GM23338 (cell line): ENCODE results near the gene XPOT. TPM values are rescaled to one million over a fixed set of nuclear protein-coding genes. Genes with fewer than 3 reads are reported as not detected.

Experiments
- ATAC-seq: fragments of 200-7000 bp; cut with Tn5 transposase; 3 replicates; pipeline ENCODE4 v1.9.1; 2020
- DNase-seq: peaks from one replicate; pipeline ENCODE4 v3.0.0-alpha.2; 2015; ENCODE audit warnings: low spot score
- H2AFZ ChIP-seq: fragments of 200-600 bp; sonication (generic); 2 replicates; pipeline ENCODE4 v1.8.0; 2016; ENCODE audit warnings: antibody characterized with exemption, mild to moderate bottlenecking, moderate library complexity
- H3F3A ChIP-seq: fragments of 200-600 bp; sonication (generic); replicated peaks from 2 replicates; pipeline ENCODE4 v1.8.0; 2017; ENCODE audit warnings: antibody characterized with exemption, mixed run types, low read depth
- H3K27ac ChIP-seq: fragments of 200-600 bp; sonication (generic); 2 replicates; pipeline ENCODE4 v1.6.1; 2016; ENCODE audit warnings: low read depth
- H3K27me3 ChIP-seq: fragments of 200-600 bp; sonication (generic); 2 replicates; pipeline ENCODE4 v1.8.0; 2016; ENCODE audit warnings: mild to moderate bottlenecking, mixed run types, moderate library complexity; ENCODE audit not compliant: insufficient read depth
- H3K36me3 ChIP-seq: fragments of 200-600 bp; sonication (generic); 2 replicates; pipeline ENCODE4 v1.8.0; 2016; ENCODE audit warnings: mild to moderate bottlenecking; ENCODE audit not compliant: insufficient read depth
- H3K4me1 ChIP-seq: fragments of 200-600 bp; sonication (generic); 2 replicates; pipeline ENCODE4 v1.8.0; 2016; ENCODE audit warnings: mild to moderate bottlenecking, moderate library complexity; ENCODE audit not compliant: insufficient read depth
- H3K4me2 ChIP-seq: fragments of 200-600 bp; sonication (generic); 2 replicates; pipeline ENCODE4 v1.7.1; 2017; ENCODE audit warnings: mixed run types
- H3K4me3 ChIP-seq: fragments of 200-600 bp; sonication (generic); 2 replicates; pipeline ENCODE4 v1.6.1; 2016; ENCODE audit warnings: mixed run types
- H3K79me2 ChIP-seq: fragments of 200-600 bp; sonication (generic); replicated peaks from 2 replicates; pipeline ENCODE4 v1.8.0; 2017; ENCODE audit warnings: mild to moderate bottlenecking; ENCODE audit not compliant: insufficient read depth
- H3K9me2 ChIP-seq: fragments of 200-600 bp; sonication (generic); 2 replicates; pipeline ENCODE4 v1.8.0; 2017; ENCODE audit not compliant: insufficient read depth
- H4K20me1 ChIP-seq: fragments of 200-600 bp; sonication (generic); replicated peaks from 2 replicates; pipeline ENCODE4 v1.8.0; 2017; ENCODE audit warnings: mild to moderate bottlenecking; ENCODE audit not compliant: insufficient read depth
- H3K27ac Mint-ChIP-seq: 2 replicates; pipeline ENCODE4 v1.8.0; 2020; ENCODE audit warnings: inconsistent platforms, mild to moderate bottlenecking, moderate library complexity, mixed read lengths
- H3K27me3 Mint-ChIP-seq: 3 replicates; pipeline ENCODE4 v1.8.0; 2022; ENCODE audit warnings: low read depth, mild to moderate bottlenecking, moderate library complexity, mixed read lengths, inconsistent platforms; ENCODE audit not compliant: insufficient read depth, poor library complexity
- H3K36me3 Mint-ChIP-seq: 3 replicates; pipeline ENCODE4 v1.8.0; 2021; ENCODE audit warnings: low read depth, mild to moderate bottlenecking, inconsistent platforms, moderate library complexity, mixed read lengths
- H3K4me1 Mint-ChIP-seq: 3 replicates; pipeline ENCODE4 v1.8.0; 2020; ENCODE audit warnings: mild to moderate bottlenecking, inconsistent platforms, mixed read lengths
- H3K4me3 Mint-ChIP-seq: 3 replicates; pipeline ENCODE4 v1.8.0; 2021; ENCODE audit warnings: moderate library complexity, mild to moderate bottlenecking, inconsistent platforms, mixed read lengths
- H3K9me3 Mint-ChIP-seq: 3 replicates; pipeline ENCODE4 v1.8.0; 2020; ENCODE audit warnings: moderate library complexity, mild to moderate bottlenecking, inconsistent platforms, mixed read lengths
- CREB1 ChIP-seq: fragments of 250-450 bp; sonication (Bioruptor Pico); IDR thresholded peaks from 2 replicates; pipeline ENCODE4 v1.5.0; 2020; ENCODE audit warnings: low read depth, mild to moderate bottlenecking, moderate library complexity
- EZH2 ChIP-seq: fragments of 200-600 bp; sonication (generic); IDR thresholded peaks from one replicate; pipeline ENCODE4 v1.8.0; 2017; ENCODE audit warnings: antibody characterized with exemption, mild to moderate bottlenecking, low read depth; ENCODE audit not compliant: unreplicated experiment
- JUNB ChIP-seq: IDR thresholded peaks from one replicate; pipeline ENCODE4 v1.6.1; 2016; ENCODE audit warnings: antibody characterized with exemption; ENCODE audit not compliant: unreplicated experiment
- STAT1 ChIP-seq: IDR thresholded peaks from one replicate; pipeline ENCODE4 v1.6.1; 2016; ENCODE audit warnings: antibody characterized with exemption; ENCODE audit not compliant: unreplicated experiment
- ZNF114 ChIP-seq: fragments of 250-450 bp; sonication (Bioruptor Pico); IDR thresholded peaks from 2 replicates; pipeline ENCODE4 v1.5.0; 2020; ENCODE audit warnings: mild to moderate bottlenecking, moderate library complexity
- ZNF331 ChIP-seq: fragments of 250-450 bp; sonication (Bioruptor Pico); IDR thresholded peaks from 2 replicates; pipeline ENCODE4 v1.5.0; 2020; ENCODE audit warnings: low read depth, mild to moderate bottlenecking, moderate library complexity
- polyA plus RNA-seq: library from polyadenylated mRNA; unstranded; fragments of >200 nt; fragmentation: Nextera tagmentation; extraction: Ambion mirVana; gene quantifications from 2 replicates; pipeline ENCODE4 v1.2.1, GENCODE V29; 2016
- total RNA-seq: library from RNA; depleted of rRNA; stranded (reverse); fragments of >200 nt; shearing (Covaris generic); gene quantifications from 2 replicates; pipeline ENCODE4 v1.2.3, GENCODE V29; 2014
- TF ChIP-seq, protein P1 (sequence below): IDR thresholded peaks from 2 replicates; pipeline ENCODE4 v1.6.1; 2016; ENCODE audit warnings: antibody characterized with exemption
- TF ChIP-seq, protein P2 (sequence below), 2 experiments: fragments of 200-600 bp in 1 of 2; sonication (generic) in 1 of 2; conservative IDR thresholded peaks; 2 replicates each; pipeline versions ENCODE4 v1.5.1 to v1.6.1; 2016 to 2017; ENCODE audit warnings: antibody characterized with exemption in 2 of 2, low read depth in 2 of 2, mild to moderate bottlenecking in 2 of 2, moderate library complexity in 1 of 2
- TF ChIP-seq, protein P3 (sequence below): IDR thresholded peaks from one replicate; pipeline ENCODE4 v1.6.1; 2018; ENCODE audit warnings: antibody characterized with exemption; ENCODE audit not compliant: unreplicated experiment

XPOT gene
- total and polyA plus RNA-seq, 2 experiments from 2014 or later = 58.7 to 145 TPM

DNA sequence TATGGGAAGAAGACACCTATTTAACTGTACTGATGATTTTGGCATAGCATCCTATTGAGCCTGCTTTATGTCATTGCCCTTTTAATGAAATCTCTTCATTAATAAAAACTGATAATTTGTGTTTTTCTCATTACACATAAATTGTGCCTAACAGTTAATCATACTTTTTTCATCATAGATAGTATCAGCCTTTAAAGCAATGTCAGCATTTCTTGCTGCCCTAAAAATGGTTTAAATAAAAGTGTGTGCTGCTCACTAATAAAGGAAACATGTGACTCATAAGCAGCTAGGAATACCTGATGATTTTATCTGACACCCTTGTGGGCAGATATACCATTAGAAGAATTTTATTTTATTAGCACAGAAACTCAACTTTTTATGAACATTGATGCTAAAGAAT, 74.5 kb downstream of the XPOT start (continued):
- no peak for TF ChIP-seq EZH2
- TF ChIP-seq, protein P1, sequence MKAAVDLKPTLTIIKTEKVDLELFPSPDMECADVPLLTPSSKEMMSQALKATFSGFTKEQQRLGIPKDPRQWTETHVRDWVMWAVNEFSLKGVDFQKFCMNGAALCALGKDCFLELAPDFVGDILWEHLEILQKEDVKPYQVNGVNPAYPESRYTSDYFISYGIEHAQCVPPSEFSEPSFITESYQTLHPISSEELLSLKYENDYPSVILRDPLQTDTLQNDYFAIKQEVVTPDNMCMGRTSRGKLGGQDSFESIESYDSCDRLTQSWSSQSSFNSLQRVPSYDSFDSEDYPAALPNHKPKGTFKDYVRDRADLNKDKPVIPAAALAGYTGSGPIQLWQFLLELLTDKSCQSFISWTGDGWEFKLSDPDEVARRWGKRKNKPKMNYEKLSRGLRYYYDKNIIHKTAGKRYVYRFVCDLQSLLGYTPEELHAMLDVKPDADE = no peak
- no peak for TF ChIP-seq JUNB
- TF ChIP-seq CREB1 (CRISPR knock-in tag) = no peak
- no peak for TF ChIP-seq ZNF331 (CRISPR knock-in tag)
- TF ChIP-seq, protein P2, sequence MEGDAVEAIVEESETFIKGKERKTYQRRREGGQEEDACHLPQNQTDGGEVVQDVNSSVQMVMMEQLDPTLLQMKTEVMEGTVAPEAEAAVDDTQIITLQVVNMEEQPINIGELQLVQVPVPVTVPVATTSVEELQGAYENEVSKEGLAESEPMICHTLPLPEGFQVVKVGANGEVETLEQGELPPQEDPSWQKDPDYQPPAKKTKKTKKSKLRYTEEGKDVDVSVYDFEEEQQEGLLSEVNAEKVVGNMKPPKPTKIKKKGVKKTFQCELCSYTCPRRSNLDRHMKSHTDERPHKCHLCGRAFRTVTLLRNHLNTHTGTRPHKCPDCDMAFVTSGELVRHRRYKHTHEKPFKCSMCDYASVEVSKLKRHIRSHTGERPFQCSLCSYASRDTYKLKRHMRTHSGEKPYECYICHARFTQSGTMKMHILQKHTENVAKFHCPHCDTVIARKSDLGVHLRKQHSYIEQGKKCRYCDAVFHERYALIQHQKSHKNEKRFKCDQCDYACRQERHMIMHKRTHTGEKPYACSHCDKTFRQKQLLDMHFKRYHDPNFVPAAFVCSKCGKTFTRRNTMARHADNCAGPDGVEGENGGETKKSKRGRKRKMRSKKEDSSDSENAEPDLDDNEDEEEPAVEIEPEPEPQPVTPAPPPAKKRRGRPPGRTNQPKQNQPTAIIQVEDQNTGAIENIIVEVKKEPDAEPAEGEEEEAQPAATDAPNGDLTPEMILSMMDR (conservative IDR thresholded peaks at IDR 0.05; ENCODE audit: low read depth in 2 of 2) = no peak

- 0 out of 2 replicates have a peak, but pooled peaks cover 3% of the 10 kb centered on the region for H4K20me1 ChIP-seq
- H3K4me3 ChIP-seq = no peak overlapping the region
- peaks cover 34% of the 10 kb centered on the region for H3K79me2 ChIP-seq
- H3K9me3 Mint-ChIP-seq = peaks cover 22% of the 10 kb centered on the region
- no peak overlapping the region for H3K27ac Mint-ChIP-seq
- H3K4me2 ChIP-seq = no peak overlapping the region
- peaks cover 22% of the 10 kb centered on the region; the same call in 1 of the 2 replicates for H3K36me3 ChIP-seq
- H2AFZ ChIP-seq = no peak overlapping the region
- H3K27ac ChIP-seq = no peak overlapping the region
- H3K4me1 Mint-ChIP-seq = no peaks in the 10 kb centered on the region
- H3K4me3 Mint-ChIP-seq = no peak overlapping the region
- H3K4me1 ChIP-seq = no peaks in the 10 kb centered on the region
- DNase-seq (no peak), ATAC-seq (no peak)
- peaks cover 37% of the 10 kb centered on the region for H3K36me3 Mint-ChIP-seq
- no peaks in the 10 kb centered on the region for H3K9me2 ChIP-seq
- H3F3A ChIP-seq = no peaks in the 10 kb centered on the region
- H3K27me3 Mint-ChIP-seq = peaks cover under 1% of the 10 kb centered on the region
- TF ChIP-seq ZNF114 = no peak
- no peak for TF ChIP-seq STAT1
- TF ChIP-seq CREB1 (CRISPR knock-in tag) = no peak
- no peak for TF ChIP-seq EZH2
- TF ChIP-seq, protein P1 = no peak
- no peaks in the 10 kb centered on the region for H3K27me3 ChIP-seq
Measured at GRCh38 chr12:64480148-64480547, 76.0 kb downstream of the XPOT start.

- H3K4me1 Mint-ChIP-seq = no peaks in the 10 kb centered on the region
- ATAC-seq = no peak
- Histone ChIP-seq H3K4me1 (no peaks in the 10 kb centered on the region), H3K36me3 (peaks cover 51% of the 10 kb centered on the region), H3K27ac (no peak overlapping the region), H3K4me3 (no peak overlapping the region), H3K4me2 (no peak overlapping the region), H3K27me3 (no peaks in the 10 kb centered on the region), H4K20me1 (no peaks in the 10 kb centered on the region), H3K9me2 (no peaks in the 10 kb centered on the region), H3K79me2 (no peaks in the 10 kb centered on the region), H3F3A (no peaks in the 10 kb centered on the region), H2AFZ (no peak overlapping the region)
- TF ChIP-seq CREB1 (CRISPR knock-in tag) = no peak
- TF ChIP-seq, protein P3, sequence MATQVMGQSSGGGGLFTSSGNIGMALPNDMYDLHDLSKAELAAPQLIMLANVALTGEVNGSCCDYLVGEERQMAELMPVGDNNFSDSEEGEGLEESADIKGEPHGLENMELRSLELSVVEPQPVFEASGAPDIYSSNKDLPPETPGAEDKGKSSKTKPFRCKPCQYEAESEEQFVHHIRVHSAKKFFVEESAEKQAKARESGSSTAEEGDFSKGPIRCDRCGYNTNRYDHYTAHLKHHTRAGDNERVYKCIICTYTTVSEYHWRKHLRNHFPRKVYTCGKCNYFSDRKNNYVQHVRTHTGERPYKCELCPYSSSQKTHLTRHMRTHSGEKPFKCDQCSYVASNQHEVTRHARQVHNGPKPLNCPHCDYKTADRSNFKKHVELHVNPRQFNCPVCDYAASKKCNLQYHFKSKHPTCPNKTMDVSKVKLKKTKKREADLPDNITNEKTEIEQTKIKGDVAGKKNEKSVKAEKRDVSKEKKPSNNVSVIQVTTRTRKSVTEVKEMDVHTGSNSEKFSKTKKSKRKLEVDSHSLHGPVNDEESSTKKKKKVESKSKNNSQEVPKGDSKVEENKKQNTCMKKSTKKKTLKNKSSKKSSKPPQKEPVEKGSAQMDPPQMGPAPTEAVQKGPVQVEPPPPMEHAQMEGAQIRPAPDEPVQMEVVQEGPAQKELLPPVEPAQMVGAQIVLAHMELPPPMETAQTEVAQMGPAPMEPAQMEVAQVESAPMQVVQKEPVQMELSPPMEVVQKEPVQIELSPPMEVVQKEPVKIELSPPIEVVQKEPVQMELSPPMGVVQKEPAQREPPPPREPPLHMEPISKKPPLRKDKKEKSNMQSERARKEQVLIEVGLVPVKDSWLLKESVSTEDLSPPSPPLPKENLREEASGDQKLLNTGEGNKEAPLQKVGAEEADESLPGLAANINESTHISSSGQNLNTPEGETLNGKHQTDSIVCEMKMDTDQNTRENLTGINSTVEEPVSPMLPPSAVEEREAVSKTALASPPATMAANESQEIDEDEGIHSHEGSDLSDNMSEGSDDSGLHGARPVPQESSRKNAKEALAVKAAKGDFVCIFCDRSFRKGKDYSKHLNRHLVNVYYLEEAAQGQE = no peak
- no peak for TF ChIP-seq JUNB
- no peak for TF ChIP-seq STAT1
- TF ChIP-seq, protein P1 = no peak
- TF ChIP-seq ZNF331 (CRISPR knock-in tag) = no peak
- H3K36me3 Mint-ChIP-seq = peaks cover 44% of the 10 kb centered on the region; the same call in 2 of the 3 replicates
- H3K4me3 Mint-ChIP-seq = no peak overlapping the region
- no peaks in the 10 kb centered on the region for H3K9me3 Mint-ChIP-seq
- DNase-seq = no peak
- H3K27me3 Mint-ChIP-seq = no peaks in the 10 kb centered on the region
- H3K27ac Mint-ChIP-seq = no peak overlapping the region
Measured at GRCh38 chr12:64486657-64487056, 82.5 kb downstream of the XPOT start.
